K562 (cell line): ENCODE data around the gene ADGRB2. TPM values are rescaled to one million over a fixed set of nuclear protein-coding genes. Genes with fewer than 3 reads are reported as not detected.

Experiments
- BCL6 ChIP-seq: fragments of 250-450 bp; sonication (Bioruptor Pico); IDR thresholded peaks from 2 replicates; pipeline ENCODE4 v1.4.0; 2020
- CC2D1A ChIP-seq: fragments of 450-650 bp; IDR thresholded peaks from 2 replicates; pipeline ENCODE4 v1.6.1; 2017; ENCODE audit warnings: mild to moderate bottlenecking
- CCAR2 ChIP-seq: fragments of 200-400 bp; formaldehyde crosslinking; IDR thresholded peaks from 2 replicates; pipeline ENCODE4 v1.6.1; 2017; ENCODE audit warnings: mild to moderate bottlenecking, low read depth, low read length
- CGGBP1 ChIP-seq: fragments of 250-450 bp; sonication (Bioruptor Pico); IDR thresholded peaks from 2 replicates; pipeline ENCODE4 v1.9.0; 2021; ENCODE audit warnings: mild to moderate bottlenecking
- EHMT2 ChIP-seq: fragments of 450-650 bp; IDR thresholded peaks from 2 replicates; pipeline ENCODE4 v1.6.1; 2018; ENCODE audit warnings: antibody characterized with exemption
- ELF4 ChIP-seq: fragments of 450-650 bp; formaldehyde crosslinking; IDR thresholded peaks from 2 replicates; pipeline ENCODE4 v1.4.0; 2022; ENCODE audit warnings: missing genetic modification characterization
- FOXK2 ChIP-seq, 2 experiments: fragments of 450-650 bp; IDR thresholded peaks in 1 of 2; conservative IDR thresholded peaks in 1 of 2; 2 replicates each; pipeline ENCODE4 v1.6.1; 2016; ENCODE audit warnings: low read depth in 2 of 2, mild to moderate bottlenecking in 1 of 2
- HDAC8 ChIP-seq: fragments of 450-650 bp; IDR thresholded peaks from 2 replicates; pipeline ENCODE4 v1.6.1; 2016; ENCODE audit warnings: mild to moderate bottlenecking, missing genetic modification characterization, moderate library complexity, missing compliant biosample characterization
- HNRNPK ChIP-seq: fragments of 200-400 bp; formaldehyde crosslinking; IDR thresholded peaks from one replicate; pipeline ENCODE4 v1.6.1; 2018; ENCODE audit warnings: mild to moderate bottlenecking, low read depth, low read length; ENCODE audit not compliant: poor library complexity, severe bottlenecking
- MCM2 ChIP-seq: fragments of 450-650 bp; IDR thresholded peaks from 2 replicates; pipeline ENCODE4 v1.6.1; 2017; ENCODE audit warnings: low read depth, mild to moderate bottlenecking
- MEF2A ChIP-seq: IDR thresholded peaks from 2 replicates; pipeline ENCODE4 v1.6.1; 2011; ENCODE audit warnings: low read depth, mild to moderate bottlenecking, low read length, moderate library complexity; ENCODE audit not compliant: control insufficient read depth
- NCOR1 ChIP-seq: fragments of 450-650 bp; IDR thresholded peaks from 2 replicates; pipeline ENCODE4 v1.6.1; 2016; ENCODE audit warnings: mild to moderate bottlenecking, moderate library complexity
- NFRKB ChIP-seq: fragments of 450-650 bp; IDR thresholded peaks from 2 replicates; pipeline ENCODE4 v1.6.1; 2016; ENCODE audit warnings: low read depth
- RAD21 ChIP-seq, 2 experiments: fragments of 250-450 bp in 1 of 2; fragments of 450-650 bp in 1 of 2; sonication (Bioruptor Pico) in 1 of 2; formaldehyde crosslinking in 1 of 2; IDR thresholded peaks in 1 of 2; conservative IDR thresholded peaks in 1 of 2; 2 replicates each; pipeline versions ENCODE4 v1.4.0 to v1.8.0; 2020 to 2022; ENCODE audit warnings: mild to moderate bottlenecking in 2 of 2, moderate library complexity in 1 of 2
- RNF2 ChIP-seq: sonication (generic); IDR thresholded peaks from 2 replicates; pipeline ENCODE4 v1.6.1; 2016
- SP2 ChIP-seq: IDR thresholded peaks from 2 replicates; pipeline ENCODE4 v1.6.1; 2011; ENCODE audit warnings: mild to moderate bottlenecking, low read depth, low read length, moderate library complexity; ENCODE audit not compliant: poor library complexity, severe bottlenecking; ENCODE audit errors: extremely low read depth
- TFAM ChIP-seq: fragments of 250-450 bp; sonication (Bioruptor Pico); conservative IDR thresholded peaks from 2 replicates; pipeline ENCODE4 v1.5.0; 2021; ENCODE audit warnings: mild to moderate bottlenecking, moderate library complexity
- THRA ChIP-seq: fragments of 450-650 bp; IDR thresholded peaks from 2 replicates; pipeline ENCODE4 v1.6.1; 2017; ENCODE audit warnings: mild to moderate bottlenecking, moderate library complexity
- ZBTB49 ChIP-seq: sonication (generic); formaldehyde crosslinking; IDR thresholded peaks from 2 replicates; pipeline ENCODE4 v1.8.0; 2022; ENCODE audit warnings: missing genetic modification reagents, mild to moderate bottlenecking, borderline replicate concordance
- ZKSCAN8 ChIP-seq: fragments of 200-800 bp; sonication (Bioruptor generic); IDR thresholded peaks from 2 replicates; pipeline ENCODE4 v1.6.1; 2016; ENCODE audit warnings: missing genetic modification characterization, missing compliant biosample characterization
- ZNF12 ChIP-seq: sonication (generic); formaldehyde crosslinking; IDR thresholded peaks from 2 replicates; pipeline ENCODE4 v1.4.0; 2020; ENCODE audit warnings: mild to moderate bottlenecking, missing genetic modification reagents
- ZNF133 ChIP-seq: fragments of 250-450 bp; sonication (Bioruptor Pico); IDR thresholded peaks from 2 replicates; pipeline ENCODE4 v1.4.0; 2020; ENCODE audit warnings: mild to moderate bottlenecking
- ZNF311 ChIP-seq: fragments of 250-450 bp; sonication (Bioruptor Pico); IDR thresholded peaks from 2 replicates; pipeline ENCODE4 v1.4.0; 2020; ENCODE audit warnings: mild to moderate bottlenecking, moderate library complexity
- ZNF354B ChIP-seq: fragments of 250-450 bp; sonication (Bioruptor Pico); IDR thresholded peaks from 2 replicates; pipeline ENCODE4 v1.4.0; 2020
- ZNF41 ChIP-seq: fragments of 250-450 bp; sonication (Bioruptor Pico); conservative IDR thresholded peaks from 2 replicates; pipeline ENCODE4 v1.4.0; 2020; ENCODE audit warnings: mild to moderate bottlenecking
- ZNF431 ChIP-seq: sonication (generic); formaldehyde crosslinking; IDR thresholded peaks from 2 replicates; pipeline ENCODE4 v1.8.0; 2022; ENCODE audit warnings: mild to moderate bottlenecking, missing genetic modification reagents
- ZNF586 ChIP-seq: fragments of 450-650 bp; formaldehyde crosslinking; conservative IDR thresholded peaks from 2 replicates; pipeline ENCODE4 v1.4.0; 2020; ENCODE audit warnings: mild to moderate bottlenecking, moderate library complexity
- polyA plus RNA-seq, 8 experiments: library from polyadenylated mRNA; depleted of rRNA in 4 of 8; stranded (reverse) in 5 of 8; unstranded in 3 of 8; fragments of >200 nt; fragmentation: Nextera tagmentation in 2 of 8; fragmentation: Illumina TruSeq in 1 of 8; extraction: Ambion mirVana in 2 of 8; extraction: Trizol in 1 of 8; gene quantifications; 2 replicates each; pipeline versions ENCODE4 v1.2.1 to v1.2.3, GENCODE V29; 2011 to 2014; ENCODE audit warnings: inconsistent platforms in 1 of 8, missing spikeins in 1 of 8
- total RNA-seq, 7 experiments: library from RNA; depleted of rRNA in 6 of 7; stranded (reverse); fragments of >200 nt in 6 of 7; fragmentation: Illumina TruSeq in 2 of 7; extraction: Trizol in 2 of 7; gene quantifications; 2 replicates each; pipeline versions ENCODE4 v1.2.1 to v1.2.3, GENCODE V29; 2011 to 2021; ENCODE audit warnings: low replicate concordance in 1 of 7

ADGRB2 gene
- total and polyA plus RNA-seq, 9 of the 15 experiments (the other 6 are each of a cell fraction or from before 2014, with no cell fraction given), result 0.04 to 0.23 (median 0.20) TPM; not detected in 2

- TF ChIP-seq ELF4 (CRISPR knock-in tag) (no peak), MEF2A (no peak), EHMT2 (no peak), CC2D1A (no peak), CGGBP1 (CRISPR knock-in tag) (no peak), CCAR2 (no peak), ZBTB49 (CRISPR knock-in tag) (no peak), MCM2 (no peak), THRA (no peak), BCL6 (CRISPR knock-in tag) (no peak), ZNF586 (no peak), HDAC8 (tag) (no peak), RAD21 (CRISPR knock-in tag; conservative IDR thresholded peaks at IDR 0.05 in 1 of 2, IDR thresholded peaks at IDR 0.05 in 1 of 2) (peak in 1 of 2 experiments; percentile 55; a peak in 2 of 4 replicates), ZNF431 (CRISPR knock-in tag) (no peak), ZNF41 (CRISPR knock-in tag) (no peak), ZNF133 (CRISPR knock-in tag) (no peak), SP2 (no peak), ZNF311 (no peak), FOXK2 (conservative IDR thresholded peaks at IDR 0.05 in 1 of 2, IDR thresholded peaks at IDR 0.05 in 1 of 2; ENCODE audit: low read depth in 2 of 2) (no peak), ZNF354B (no peak), HNRNPK (no peak), ZKSCAN8 (CRISPR knock-in tag) (no peak), NFRKB (no peak), RNF2 (no peak), ZNF12 (CRISPR knock-in tag) (no peak), TFAM (CRISPR knock-in tag) (no peak), NCOR1 (no peak)
Observed at GRCh38 chr1:31715087-31715872, 48.9 kb downstream of the ADGRB2 start (continued).
